GM12801 (cell line): ENCODE results near the gene GBE1.

ENCODE experiments used
- CTCF ChIP-seq: IDR thresholded peaks from one replicate; pipeline ENCODE4 v1.5.1; 2011; ENCODE audit warnings: control low read depth; ENCODE audit not compliant: insufficient read length; ENCODE audit errors: extremely low read depth

Gene GBE1

DNA sequence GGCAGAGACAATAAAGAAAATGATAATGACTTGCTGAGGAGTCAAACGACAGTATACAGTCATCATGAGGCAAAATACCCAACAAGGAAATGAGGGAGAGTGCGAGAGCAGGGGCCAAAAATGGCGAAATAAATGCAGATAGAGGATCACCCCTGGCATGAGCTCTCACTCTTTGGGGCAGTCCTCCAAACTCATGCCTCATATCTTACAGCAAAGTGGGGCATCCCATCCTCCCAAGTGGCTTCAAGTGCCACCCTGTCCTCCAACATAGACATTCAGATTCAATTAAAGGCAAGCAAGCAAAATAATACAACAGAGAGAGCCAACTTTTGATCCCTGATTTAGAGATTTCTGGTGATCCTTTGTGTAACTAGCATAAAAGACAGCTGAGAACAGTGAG is 278.4 kb downstream of the GBE1 start:
- TF ChIP-seq CTCF, result no peak

DNA sequence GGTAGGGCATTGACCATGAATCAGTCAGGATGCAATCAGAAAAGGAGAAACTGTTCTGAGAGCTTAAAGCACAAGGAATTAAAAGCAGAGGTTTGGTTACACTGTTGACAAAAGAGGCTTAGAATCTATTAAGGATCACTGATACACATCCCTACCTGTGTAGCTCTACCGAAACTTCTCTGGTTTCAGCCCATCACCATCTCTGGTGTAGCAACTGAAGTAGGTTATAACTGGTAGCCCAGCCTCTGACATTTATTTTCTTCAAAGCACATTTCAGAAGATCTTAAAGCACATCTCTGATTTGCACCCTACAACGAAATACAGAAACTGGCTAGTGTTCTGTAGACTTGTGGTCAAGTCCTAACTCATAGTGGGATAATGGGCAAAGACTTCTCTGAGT is 283.7 kb downstream of the GBE1 start:
- TF ChIP-seq CTCF, result no peak

DNA sequence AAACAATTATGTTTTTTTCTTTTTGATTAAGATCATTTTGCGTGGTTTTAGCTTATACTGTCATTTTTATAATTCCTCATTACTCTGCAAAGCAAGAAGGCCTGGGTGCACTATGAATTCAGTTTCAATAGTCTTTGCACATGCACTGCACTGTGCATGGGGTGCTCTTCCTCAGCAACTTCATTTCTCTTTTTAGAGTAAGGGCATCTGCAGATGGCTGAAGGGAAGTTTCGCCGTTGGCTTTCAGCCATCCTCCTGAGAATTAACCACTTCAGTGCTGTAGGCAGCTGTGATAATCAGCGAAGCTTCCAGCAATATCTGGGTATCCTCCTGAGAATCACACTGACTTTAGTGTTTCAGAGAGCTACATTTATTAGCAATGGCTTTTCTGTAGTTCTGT is 284.8 kb downstream of the GBE1 start:
- TF ChIP-seq CTCF, result no peak

- TF ChIP-seq CTCF, result no peak
These were observed 288.7 kb downstream of the GBE1 start for GRCh38 chr3:81472600-81473362.

- no peak for TF ChIP-seq CTCF
These were observed 290.7 kb downstream of the GBE1 start for GRCh38 chr3:81470524-81471278.

GRCh38 chr3:81468391-81468790 is 293.1 kb downstream of the GBE1 start:
- TF ChIP-seq CTCF, result no peak

DNA sequence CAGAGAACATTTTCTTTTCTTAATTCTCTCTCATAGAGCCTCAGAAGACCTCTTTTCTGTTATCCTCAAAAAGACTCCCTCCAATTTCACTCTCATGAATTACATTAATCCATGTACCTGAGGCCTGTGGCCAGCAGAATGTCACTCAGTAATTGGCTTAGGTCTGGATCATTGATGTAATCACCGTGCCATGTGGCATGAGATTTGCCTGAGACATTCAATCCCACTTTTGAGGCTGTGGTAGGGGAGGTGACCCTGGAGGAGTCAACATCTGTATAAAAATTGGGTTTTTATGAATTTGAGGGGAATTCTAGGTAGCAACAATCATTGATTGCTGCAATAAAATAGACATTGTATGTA is 295.3 kb downstream of the GBE1 start:
- no peak for TF ChIP-seq CTCF
